ENCODE measurements around the gene HIF3A.
"Not testable (repeated sequence)": the region's sequence is repeated elsewhere in the genome, so short reads cannot be mapped to it uniquely, and the experiment has no call there.

The HIF3A gene

GRCh38 chr19:46296722-46297461 is at the start of gene HIF3A:
Gene HIF3A, plus strand, starts transcription at chr19:46297042. Its CDS starts 35 bp downstream, at chr19:46297077.
- DNase-seq (ENCODE audit: low read depth, low spot score) = no peak
- H3K27ac ChIP-seq = no peak within 1 kb of the TSS

- H3K27ac ChIP-seq = no peak overlapping the region
- DNase-seq (ENCODE audit: low read depth, low spot score) = no peak
Observed at GRCh38 chr19:46250076-46250735, 46.6 kb upstream of the HIF3A start.

GRCh38 chr19:46251416-46251815 is 45.4 kb upstream of the HIF3A start:
- DNase-seq (ENCODE audit: low read depth, low spot score) = no peak
- H3K27ac ChIP-seq = no peak overlapping the region

GRCh38 chr19:46254776-46255175 is 42.1 kb upstream of the HIF3A start:
- no peak overlapping the region for H3K27ac ChIP-seq
- DNase-seq (ENCODE audit: low read depth, low spot score) = no peak

- H3K27ac ChIP-seq = no peak overlapping the region
- DNase-seq (ENCODE audit: low read depth, low spot score) = no peak
Observed at GRCh38 chr19:46256855-46257254, 40.0 kb upstream of the HIF3A start.

- H3K27ac ChIP-seq; DNase-seq (ENCODE audit: low read depth, low spot score): not testable (repeated sequence)
Observed at GRCh38 chr19:46261501-46261900, 35.3 kb upstream of the HIF3A start.

- peak overlapping the region; percentile 12 for H3K27ac ChIP-seq
- DNase-seq (ENCODE audit: low read depth, low spot score) = peak; percentile 58
Observed at GRCh38 chr19:46262684-46263296, 34.1 kb upstream of the HIF3A start.

- not testable (repeated sequence) for DNase-seq (ENCODE audit: low read depth, low spot score); H3K27ac ChIP-seq
Observed at GRCh38 chr19:46264801-46265200, 32.0 kb upstream of the HIF3A start.

GRCh38 chr19:46265217-46265828 is 31.5 kb upstream of the HIF3A start:
- no peak overlapping the region for H3K27ac ChIP-seq
- DNase-seq (ENCODE audit: low read depth, low spot score) = no peak

GRCh38 chr19:46269101-46269500 is 27.7 kb upstream of the HIF3A start:
- H3K27ac ChIP-seq = no peak overlapping the region
- DNase-seq (ENCODE audit: low read depth, low spot score) = no peak

- no peak for DNase-seq (ENCODE audit: low read depth, low spot score)
- no peak overlapping the region for H3K27ac ChIP-seq
Observed at GRCh38 chr19:46270521-46271256, 26.2 kb upstream of the HIF3A start.

GRCh38 chr19:46271481-46272197 is 25.2 kb upstream of the HIF3A start:
- DNase-seq (ENCODE audit: low read depth, low spot score) = no peak
- H3K27ac ChIP-seq = peak overlapping the region; percentile 6

GRCh38 chr19:46273931-46274330 is 22.9 kb upstream of the HIF3A start:
- not testable (repeated sequence) for DNase-seq (ENCODE audit: low read depth, low spot score)

GRCh38 chr19:46279177-46279576 is 17.7 kb upstream of the HIF3A start:
- no peak for DNase-seq (ENCODE audit: low read depth, low spot score)
- no peak overlapping the region for H3K27ac ChIP-seq

More at GRCh38 chr19:46273931-46274330, 22.9 kb upstream of the HIF3A start:
- not testable (repeated sequence) for H3K27ac ChIP-seq

- DNase-seq (ENCODE audit: low read depth, low spot score) = no peak
- H3K27ac ChIP-seq = no peak overlapping the region
Observed at GRCh38 chr19:46283771-46284170, 13.1 kb upstream of the HIF3A start.

- no peak overlapping the region for H3K27ac ChIP-seq
Observed at GRCh38 chr19:46284635-46285034, 12.2 kb upstream of the HIF3A start.

GRCh38 chr19:46287585-46287984 is 9.3 kb upstream of the HIF3A start:
- DNase-seq (ENCODE audit: low read depth, low spot score) = no peak
- H3K27ac ChIP-seq = no peak overlapping the region

More at GRCh38 chr19:46284635-46285034, 12.2 kb upstream of the HIF3A start:
- no peak for DNase-seq (ENCODE audit: low read depth, low spot score)

GRCh38 chr19:46288896-46289588 is 7.8 kb upstream of the HIF3A start:
- H3K27ac ChIP-seq = peak overlapping the region; percentile 91
- DNase-seq (ENCODE audit: low read depth, low spot score) = peak; percentile 96

Measured in epithelial cell of prostate (primary cell).